ENCODE results near the gene FAM76A.
"Not testable (repeated sequence)": the region's sequence is repeated elsewhere in the genome, so short reads cannot be mapped to it uniquely, and the experiment has no call there.

FAM76A gene

GRCh38 chr1:27782950-27783349 lies 57.2 kb downstream of the FAM76A start:
- no peak for DNase-seq

- no peak for DNase-seq
These were observed 58.9 kb downstream of the FAM76A start for GRCh38 chr1:27784700-27785099.

GRCh38 chr1:27785781-27786455 lies 60.2 kb downstream of the FAM76A start:
- no peak for DNase-seq

GRCh38 chr1:27787895-27788294 lies 62.1 kb downstream of the FAM76A start:
- no peak for DNase-seq

- DNase-seq: no peak
These were observed 63.8 kb downstream of the FAM76A start for GRCh38 chr1:27789540-27790041.

- DNase-seq: not testable (repeated sequence)
These were observed 64.5 kb downstream of the FAM76A start for GRCh38 chr1:27790270-27790669.

GRCh38 chr1:27795601-27796000 lies 69.8 kb downstream of the FAM76A start:
- no peak for DNase-seq

- DNase-seq: no peak
These were observed 79.0 kb downstream of the FAM76A start for GRCh38 chr1:27804791-27805190.

GRCh38 chr1:27806758-27807157 lies 81.0 kb downstream of the FAM76A start:
- no peak for DNase-seq

- no peak for DNase-seq
These were observed 81.6 kb downstream of the FAM76A start for GRCh38 chr1:27807385-27807784.

DNA sequence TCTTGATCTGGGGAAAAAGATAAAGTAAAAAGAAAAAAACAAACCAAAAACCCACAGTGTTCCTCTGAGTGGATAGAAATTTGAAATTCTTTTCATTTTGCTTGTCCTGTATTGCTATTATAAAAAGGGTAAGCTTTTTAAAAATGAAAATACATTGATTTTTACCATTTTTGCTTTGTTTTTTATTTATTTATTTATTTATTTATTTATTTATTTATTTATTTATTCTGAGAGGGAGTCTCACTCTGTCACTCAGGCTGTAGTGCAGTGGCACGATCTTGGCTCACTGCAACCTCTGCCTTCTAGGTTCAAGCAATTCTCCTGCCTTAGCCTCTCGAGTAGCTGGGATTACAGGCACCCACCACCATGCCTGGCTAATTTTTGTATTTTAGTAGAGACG lies 82.4 kb downstream of the FAM76A start:
- DNase-seq: not testable (repeated sequence)

- DNase-seq: no peak
These were observed 84.1 kb downstream of the FAM76A start for GRCh38 chr1:27809883-27810282.

- DNase-seq: no peak
These were observed 86.2 kb downstream of the FAM76A start for GRCh38 chr1:27811741-27812500.
